GM12878 (cell line): ENCODE data around the gene ST8SIA3. TPM values are rescaled to one million over a fixed set of nuclear protein-coding genes. Genes with fewer than 3 reads are reported as not detected.

Source experiments
- ATAC-seq: fragments of 200-7000 bp; cut with Tn5 transposase; 3 replicates; pipeline ENCODE4 v1.9.1; 2020; ENCODE audit warnings: mild to moderate bottlenecking, moderate library complexity
- BruUV-seq: library from RNA; stranded (reverse); fragments of 400-500 nt; replicated peaks from 2 replicates; lab custom pipeline; 2021; lab: Mats Ljungman, UMichigan
- CTCF ChIA-PET: fragments of 300-600 bp; sonication (Branson Sonifier 250); formaldehyde crosslinking; extraction: SDS; loops from one replicate; lab custom pipeline; 2021; ENCODE audit warnings: inconsistent platforms; lab: Yijun Ruan, JAX
- POLR2A ChIA-PET: fragments of 350-600 bp; formaldehyde crosslinking; extraction: SDS; loops from one replicate; lab custom pipeline; 2021; ENCODE audit warnings: inconsistent platforms; lab: Charles Lee
- RAD21 ChIA-PET: fragments of 300-600 bp; sonication (Branson Sonifier 250); formaldehyde crosslinking; loops from one replicate; lab custom pipeline; 2023; ENCODE audit warnings: antibody characterized with exemption; ENCODE audit not compliant: unreplicated experiment; lab: Charles Lee
- SMC1A ChIA-PET: fragments of 300-600 bp; sonication (Branson Sonifier 250); formaldehyde crosslinking; loops from one replicate; lab custom pipeline; 2023; ENCODE audit not compliant: unreplicated experiment, uncharacterized antibody; lab: Charles Lee
- DNase-seq: peaks from one replicate; pipeline ENCODE4 v3.0.0-alpha.2; 2011; ENCODE audit warnings: low read depth, low spot score
- FAIRE-seq: peaks from 3 replicates; lab custom pipeline; 2011; peaks lifted over from hg19 to GRCh38; lab: Jason Lieb, UNC
- H2AFZ ChIP-seq: 2 replicates; pipeline ENCODE4 v1.6.0; 2011; ENCODE audit warnings: low read depth, low read length, control low read depth; ENCODE audit not compliant: control insufficient read depth
- H3K27ac ChIP-seq: 2 replicates; pipeline ENCODE4 v1.5.1; 2011; ENCODE audit warnings: control low read depth; ENCODE audit not compliant: control insufficient read depth, insufficient read depth
- H3K27me3 ChIP-seq, 2 experiments: replicated peaks in 1 of 2; 2 replicates each; pipeline versions ENCODE4 v1.6.0 to v1.6.1; 2011; ENCODE audit warnings: low read length in 1 of 2; ENCODE audit not compliant: control insufficient read depth in 2 of 2, insufficient read depth in 2 of 2
- H3K36me3 ChIP-seq, 2 experiments: 2 replicates each; pipeline ENCODE4 v1.5.1; 2011; ENCODE audit warnings: low read length in 1 of 2; ENCODE audit not compliant: control insufficient read depth in 2 of 2, insufficient read depth in 2 of 2
- H3K4me1 ChIP-seq: 2 replicates; pipeline ENCODE4 v1.6.1; 2011; ENCODE audit warnings: mild to moderate bottlenecking, low read length, moderate library complexity, mixed read lengths; ENCODE audit not compliant: control insufficient read depth, insufficient read depth
- H3K4me2 ChIP-seq: 2 replicates; pipeline ENCODE4 v1.6.0; 2011; ENCODE audit warnings: control low read depth; ENCODE audit not compliant: control insufficient read depth, insufficient read depth
- H3K4me3 ChIP-seq: fragments of 200-600 bp; sonication (generic); 2 replicates; pipeline ENCODE4 v1.5.1; 2016
- H3K79me2 ChIP-seq: 2 replicates; pipeline ENCODE4 v1.6.0; 2011; ENCODE audit warnings: low read length; ENCODE audit not compliant: control insufficient read depth, insufficient read depth
- H3K9ac ChIP-seq: 2 replicates; pipeline ENCODE4 v1.8.0; 2011; ENCODE audit warnings: low read length, control low read depth, mixed read lengths; ENCODE audit not compliant: control insufficient read depth, insufficient read depth
- H3K9me3 ChIP-seq: replicated peaks from 3 replicates; pipeline ENCODE4 v1.5.1; 2011; ENCODE audit warnings: mild to moderate bottlenecking, low read length; ENCODE audit not compliant: control insufficient read depth, insufficient read depth
- H4K20me1 ChIP-seq: 2 replicates; pipeline ENCODE4 v1.6.0; 2011; ENCODE audit not compliant: control insufficient read depth, insufficient read depth
- DPF2 ChIP-seq: fragments of 450-650 bp; IDR thresholded peaks from 2 replicates; pipeline ENCODE4 v1.6.1; 2017; ENCODE audit warnings: mild to moderate bottlenecking
- ETV6 ChIP-seq, 2 experiments: fragments of 450-650 bp in 1 of 2; IDR thresholded peaks in 1 of 2; conservative IDR thresholded peaks in 1 of 2; 2 replicates each; pipeline ENCODE4 v1.6.1; 2014; ENCODE audit warnings: antibody characterized with exemption in 1 of 2, borderline replicate concordance in 1 of 2, low read depth in 1 of 2, mild to moderate bottlenecking in 1 of 2, moderate library complexity in 1 of 2
- IKZF2 ChIP-seq, 2 experiments: fragments of 450-650 bp; IDR thresholded peaks; 2 replicates each; pipeline ENCODE4 v1.6.1; 2017; ENCODE audit warnings: mild to moderate bottlenecking in 2 of 2, moderate library complexity in 2 of 2
- IRF5 ChIP-seq: fragments of 450-650 bp; IDR thresholded peaks from 2 replicates; pipeline ENCODE4 v1.6.1; 2017; ENCODE audit warnings: borderline replicate concordance
- NBN ChIP-seq: fragments of 450-650 bp; IDR thresholded peaks from 2 replicates; pipeline ENCODE4 v1.6.1; 2016
- PML ChIP-seq: IDR thresholded peaks from 2 replicates; pipeline ENCODE4 v1.6.1; 2012; ENCODE audit warnings: low read length, inconsistent platforms
- RFX5 ChIP-seq: IDR thresholded peaks from 2 replicates; pipeline ENCODE4 v1.6.1; 2011; ENCODE audit warnings: low read depth, low read length, improper control_type of control experiment
- SMAD5 ChIP-seq: IDR thresholded peaks from 2 replicates; pipeline ENCODE4 v1.6.1; 2016; ENCODE audit warnings: antibody characterized with exemption, low read depth
- SREBF1 ChIP-seq: IDR thresholded peaks from 2 replicates; pipeline ENCODE4 v1.6.1; 2012; ENCODE audit warnings: mild to moderate bottlenecking, low read length
- TAF1 ChIP-seq: IDR thresholded peaks from 2 replicates; pipeline ENCODE4 v1.6.1; 2011; ENCODE audit warnings: mild to moderate bottlenecking, low read depth, low read length, borderline replicate concordance
- TARDBP ChIP-seq: IDR thresholded peaks from 2 replicates; pipeline ENCODE4 v1.6.1; 2016; ENCODE audit warnings: borderline replicate concordance
- ZBED1 ChIP-seq: IDR thresholded peaks from 2 replicates; pipeline ENCODE4 v1.6.1; 2016; ENCODE audit warnings: borderline replicate concordance
- ZNF274 ChIP-seq: IDR thresholded peaks from one replicate; pipeline ENCODE4 v1.8.0; 2011; ENCODE audit not compliant: insufficient read length, insufficient read depth
- in situ Hi-C: fragments of 300-500 bp; cut with MboI; formaldehyde crosslinking; loops from 9 replicates; pipeline ENCODE4 v1.14.3; 2018; ENCODE audit warnings: mixed read lengths
- intact Hi-C: fragments of 100-400 bp; cut with micrococcal nuclease; formaldehyde crosslinking; loops from one replicate; pipeline ENCODE4 v1.14.2; 2022; ENCODE audit not compliant: unreplicated experiment
- polyA plus RNA-seq, 11 experiments: library from polyadenylated mRNA; depleted of rRNA in 4 of 11; unstranded in 6 of 11; stranded (reverse) in 5 of 11; fragments of >200 nt; fragmentation: Nextera tagmentation in 4 of 11; fragmentation: Illumina TruSeq in 1 of 11; extraction: Ambion mirVana in 4 of 11; extraction: Trizol in 1 of 11; gene quantifications; 1 replicate in 1 of 11; 2 replicates in 10 of 11; pipeline versions ENCODE4 v1.2.1 to v1.2.3, GENCODE V29; 2011 to 2016; ENCODE audit warnings: inconsistent platforms in 2 of 11, missing spikeins in 2 of 11, low read depth in 1 of 11
- total RNA-seq, 4 experiments: library from RNA; depleted of rRNA in 3 of 4; stranded (reverse); fragments of >200 nt in 3 of 4; fragmentation: Illumina TruSeq in 1 of 4; extraction: Trizol in 1 of 4; gene quantifications; 2 replicates each; pipeline versions ENCODE4 v1.2.1 to v1.2.3, GENCODE V29; 2013 to 2021

ST8SIA3 gene
- total and polyA plus RNA-seq, 10 of the 15 experiments (the other 5 are each of a cell fraction or from before 2014, with no cell fraction given): under 0.01 TPM; not detected in 9

GRCh38 chr18:57409650-57410049, 57.3 kb downstream of the ST8SIA3 start:
- POLR2A ChIA-PET: no interaction called here
- no peaks in the 10 kb centered on the region for H3K36me3 ChIP-seq
- no peak overlapping the region for H3K9ac ChIP-seq
- no peaks in the 10 kb centered on the region for H3K27me3 ChIP-seq
- intact Hi-C loops (no loop called here), in situ Hi-C loops (no loop called here)
- CTCF ChIA-PET: interaction anchor here (0.6 kb wide), 1 partner anchor 286 kb away, joined by 3 read pairs; no protein-coding TSS in a partner anchor
- no peak overlapping the region for H3K4me3 ChIP-seq
- DNase-seq (no peak), FAIRE-seq (no peak), ATAC-seq (no peak)
- H2AFZ ChIP-seq: no peak overlapping the region
- no TSS peak for BruUV-seq
- H3K4me1 ChIP-seq: no peaks in the 10 kb centered on the region
- H3K4me2 ChIP-seq: no peak overlapping the region
- RAD21 ChIA-PET: no interaction called here
- no peaks in the 10 kb centered on the region for H3K79me2 ChIP-seq
- SMC1A ChIA-PET: interaction anchor here (1.2 kb wide), 1 partner anchor 8 kb away, joined by 4 read pairs; no protein-coding TSS in a partner anchor
- no peaks in the 10 kb centered on the region for H4K20me1 ChIP-seq
- H3K9me3 ChIP-seq: no peaks in the 10 kb centered on the region
- no peak overlapping the region for H3K27ac ChIP-seq
- TF ChIP-seq RFX5: no peak
- no peak for TF ChIP-seq DPF2
- no peak for TF ChIP-seq SREBF1
- TF ChIP-seq SMAD5: no peak
- no peak for TF ChIP-seq IRF5
- no peak for TF ChIP-seq NBN
- TF ChIP-seq ZBED1: no peak
- no peak for TF ChIP-seq ZNF274
- no peak for TF ChIP-seq IKZF2 (IDR thresholded peaks at IDR 0.05)
- no peak for TF ChIP-seq PML
- TF ChIP-seq TARDBP: no peak
- no peak for TF ChIP-seq ETV6 (conservative IDR thresholded peaks at IDR 0.05 in 1 of 2, IDR thresholded peaks at IDR 0.05 in 1 of 2; ENCODE audit: borderline replicate concordance in 1 of 2, low read depth in 1 of 2)
- no peak for TF ChIP-seq TAF1
- TF ChIP-seq, all 136 proteins: peak for 0
